Hepatocyte (in vitro differentiated cells): ENCODE data around the gene CLTB.

Source experiments
- CTCF ChIP-seq: fragments of 200-600 bp; sonication (generic); IDR thresholded peaks from 2 replicates; pipeline ENCODE4 v1.5.1; 2016; ENCODE audit warnings: antibody characterized with exemption, mild to moderate bottlenecking; ENCODE audit not compliant: poor library complexity
- EZH2 ChIP-seq: fragments of 200-600 bp; sonication (generic); IDR thresholded peaks from 2 replicates; pipeline ENCODE4 v1.6.1; 2016; ENCODE audit warnings: antibody characterized with exemption, mild to moderate bottlenecking, borderline replicate concordance
- EZH2phosphoT487 ChIP-seq: fragments of 200-600 bp; sonication (generic); IDR thresholded peaks from one replicate; pipeline ENCODE4 v1.6.1; 2018; ENCODE audit warnings: antibody characterized with exemption, mild to moderate bottlenecking, low read depth, moderate library complexity; ENCODE audit not compliant: unreplicated experiment, severe bottlenecking

GRCh38 chr5:176382721-176383120 lies 33.6 kb downstream of the CLTB start:
- TF ChIP-seq CTCF (no peak), EZH2 (no peak), EZH2phosphoT487 (no peak)
